Gastrocnemius medialis (tissue), 4 donors: Measurements from ENCODE around the gene DDX1.

Source experiments
- CTCF ChIP-seq, 5 experiments: fragments of 450-650 bp in 3 of 5; fragments of 200-600 bp in 2 of 5; sonication (generic) in 2 of 5; IDR thresholded peaks in 4 of 5; conservative IDR thresholded peaks in 1 of 5; 1 replicate in 4 of 5; 2 replicates in 1 of 5; pipeline ENCODE4 v1.5.1; 2016 to 2019; ENCODE audit warnings: antibody characterized with exemption in 5 of 5, mild to moderate bottlenecking in 3 of 5, moderate library complexity in 3 of 5
- POLR2A ChIP-seq, 2 donors: fragments of 450-650 bp; IDR thresholded peaks; one replicate each; pipeline ENCODE4 v1.6.1; 2017; ENCODE audit warnings: antibody characterized with exemption in 2 of 2, mild to moderate bottlenecking in 2 of 2, moderate library complexity in 2 of 2

DNA sequence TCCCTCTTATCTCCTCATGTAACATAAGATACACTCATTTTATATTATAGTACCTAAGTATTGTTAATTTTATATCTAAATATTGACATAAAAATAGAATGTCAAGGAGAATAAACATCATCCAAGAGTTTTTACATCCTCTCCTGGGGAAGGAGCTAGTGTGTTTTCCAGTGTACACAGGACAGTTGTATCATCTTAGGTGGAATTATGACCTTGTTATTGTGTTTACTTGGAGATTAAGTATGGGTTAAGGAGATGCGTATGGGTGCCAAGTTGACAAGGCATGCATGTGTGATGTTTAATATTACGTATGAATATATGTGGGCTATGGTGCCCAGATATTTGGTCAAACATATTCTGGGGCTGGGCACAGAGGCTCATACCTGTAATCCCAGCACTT is 11.2 kb upstream of the DDX1 start:
- no peak for TF ChIP-seq CTCF (IDR thresholded peaks at IDR 0.05 in 4 of 5, conservative IDR thresholded peaks at IDR 0.05 in 1 of 5)
- TF ChIP-seq POLR2A (IDR thresholded peaks at IDR 0.05): no peak
